Epithelial cell of proximal tubule (primary cell): ENCODE results near the gene RHOJ. TPM values are rescaled to one million over a fixed set of nuclear protein-coding genes. Genes with fewer than 3 reads are reported as not detected.

ENCODE experiments used
- DNase-seq: peaks from one replicate; pipeline ENCODE4 v3.0.0-alpha.2; 2011; ENCODE audit warnings: low read depth
- H3K4me3 ChIP-seq: 2 replicates; pipeline ENCODE4 v1.5.1; 2011; ENCODE audit warnings: low read depth, mild to moderate bottlenecking, low read length
- CTCF ChIP-seq: conservative IDR thresholded peaks from 2 replicates; pipeline ENCODE4 v1.5.1; 2012; ENCODE audit warnings: low read depth, mild to moderate bottlenecking, low read length
- total RNA-seq: library from RNA; depleted of rRNA; stranded (reverse); fragments of >200 nt; gene quantifications from 2 replicates; pipeline ENCODE4 v1.2.3, GENCODE V29; 2015

Gene RHOJ
- total RNA-seq, 1 donor from 2014 or later = 0.23 TPM

- DNase-seq = peak; percentile 13
- H3K4me3 ChIP-seq = no peak overlapping the region
- TF ChIP-seq CTCF = peak; percentile 77
These were observed 29.5 kb upstream of the RHOJ start for GRCh38 chr14:63174760-63175191.

GRCh38 chr14:63175531-63175930, 28.7 kb upstream of the RHOJ start:
- no peak for TF ChIP-seq CTCF
- no peak overlapping the region for H3K4me3 ChIP-seq
- DNase-seq = no peak

- DNase-seq = no peak
- no peak overlapping the region for H3K4me3 ChIP-seq
- no peak for TF ChIP-seq CTCF
These were observed 25.3 kb upstream of the RHOJ start for GRCh38 chr14:63178912-63179311.

- DNase-seq = no peak
- no peak overlapping the region for H3K4me3 ChIP-seq
- no peak for TF ChIP-seq CTCF
These were observed 24.9 kb upstream of the RHOJ start for GRCh38 chr14:63179383-63179782.

- no peak overlapping the region for H3K4me3 ChIP-seq
- no peak for TF ChIP-seq CTCF
- DNase-seq = no peak
These were observed 24.2 kb upstream of the RHOJ start for GRCh38 chr14:63180011-63180410.

GRCh38 chr14:63182968-63183367, 21.3 kb upstream of the RHOJ start:
- no peak for DNase-seq
- no peak for TF ChIP-seq CTCF
- no peak overlapping the region for H3K4me3 ChIP-seq

GRCh38 chr14:63186453-63186852, 17.8 kb upstream of the RHOJ start:
- no peak for DNase-seq
- TF ChIP-seq CTCF = no peak
- no peak overlapping the region for H3K4me3 ChIP-seq
